GM19397 (cell line): ENCODE measurements around the gene ANXA6.
"Not testable (repeated sequence)": the region's sequence is repeated elsewhere in the genome, so short reads cannot be mapped to it uniquely, and the experiment has no call there.

Source experiments
- ATAC-seq: cut with Tn5 transposase; IDR thresholded peaks from one replicate; pipeline ENCODE4 v1.9.1; 2021; ENCODE audit warnings: mild to moderate bottlenecking, moderate library complexity; ENCODE audit not compliant: unreplicated experiment

The ANXA6 gene

GRCh38 chr5:151181818-151182523, 24.4 kb upstream of the ANXA6 start:
- ATAC-seq: no peak

- no peak for ATAC-seq
These were observed 22.7 kb upstream of the ANXA6 start for GRCh38 chr5:151180291-151180690.

GRCh38 chr5:151179489-151179840, 21.9 kb upstream of the ANXA6 start:
- no peak for ATAC-seq

GRCh38 chr5:151178777-151179488, 21.4 kb upstream of the ANXA6 start:
- ATAC-seq: no peak

- no peak for ATAC-seq
These were observed 20.8 kb upstream of the ANXA6 start for GRCh38 chr5:151178372-151178771.

GRCh38 chr5:151176268-151176667, 18.7 kb upstream of the ANXA6 start:
- not testable (repeated sequence) for ATAC-seq

- no peak for ATAC-seq
These were observed 17.1 kb upstream of the ANXA6 start for GRCh38 chr5:151174612-151175101.

- ATAC-seq: no peak
These were observed 16.4 kb upstream of the ANXA6 start for GRCh38 chr5:151173711-151174611.

- ATAC-seq: no peak
These were observed 13.9 kb upstream of the ANXA6 start for GRCh38 chr5:151171529-151171928.

GRCh38 chr5:151168602-151169344, 11.2 kb upstream of the ANXA6 start:
- no peak for ATAC-seq

- no peak for ATAC-seq
These were observed 9.4 kb upstream of the ANXA6 start for GRCh38 chr5:151167022-151167421.

GRCh38 chr5:151164687-151165392, 7.3 kb upstream of the ANXA6 start:
- ATAC-seq: peak; percentile 85

GRCh38 chr5:151162776-151163175, 5.2 kb upstream of the ANXA6 start:
- ATAC-seq: no peak

- no peak for ATAC-seq
These were observed 2.2 kb upstream of the ANXA6 start for GRCh38 chr5:151159649-151160373.

- ATAC-seq: no peak
These were observed 695 bp upstream of the ANXA6 start for GRCh38 chr5:151158287-151158661.

GRCh38 chr5:151156507-151157420, 815 bp downstream of the ANXA6 start:
- peak; percentile 23 for ATAC-seq

- ATAC-seq: peak; percentile 24
These were observed 1.6 kb downstream of the ANXA6 start for GRCh38 chr5:151155775-151156506.
